H1 (cell line): ENCODE results near the gene CHMP1B. TPM values are rescaled to one million over a fixed set of nuclear protein-coding genes. Genes with fewer than 3 reads are reported as not detected.

Experiments used
- CTCF ChIA-PET: fragments of 300-600 bp; sonication (Branson Sonifier 250); formaldehyde crosslinking; loops from one replicate; lab custom pipeline; 2021; ENCODE audit not compliant: partially characterized antibody; lab: Charles Lee
- POLR2A ChIA-PET: fragments of 300-600 bp; sonication (Branson Sonifier 250); formaldehyde crosslinking; loops from one replicate; lab custom pipeline; 2021; ENCODE audit warnings: inconsistent platforms; ENCODE audit not compliant: partially characterized antibody; lab: Charles Lee
- DNase-seq, 2 experiments: peaks; one replicate each; pipeline versions ENCODE4 v3.0.0 to v3.0.0-alpha.2; 2010 to 2022; ENCODE audit warnings: low spot score in 2 of 2, low read depth in 1 of 2, mixed read lengths in 1 of 2
- FAIRE-seq: peaks from 2 replicates; lab custom pipeline; 2011; peaks lifted over from hg19 to GRCh38; lab: Jason Lieb, UNC
- H2AFZ ChIP-seq: 2 replicates; pipeline ENCODE4 v1.8.1; 2012; ENCODE audit warnings: low read length, inconsistent platforms
- H2AK5ac ChIP-seq: 2 replicates; pipeline ENCODE4 v1.6.1; 2013; ENCODE audit warnings: low read depth, low read length
- H2BK120ac ChIP-seq: replicated peaks from 2 replicates; pipeline ENCODE3; 2013; ENCODE audit warnings: low read depth, low read length, inconsistent platforms
- H2BK12ac ChIP-seq: 2 replicates; pipeline ENCODE4 v1.6.1; 2013; ENCODE audit warnings: low read depth, low read length
- H2BK15ac ChIP-seq: 2 replicates; pipeline ENCODE4 v1.6.1; 2013; ENCODE audit warnings: low read length
- H2BK20ac ChIP-seq: 2 replicates; pipeline ENCODE4 v1.6.1; 2013; ENCODE audit warnings: low read length
- H2BK5ac ChIP-seq: 2 replicates; pipeline ENCODE4 v1.6.1; 2013; ENCODE audit warnings: low read depth, low read length
- H3K14ac ChIP-seq: 2 replicates; pipeline ENCODE4 v1.6.1; 2013; ENCODE audit warnings: inconsistent platforms; ENCODE audit not compliant: insufficient read length
- H3K18ac ChIP-seq: 2 replicates; pipeline ENCODE4 v1.6.1; 2013; ENCODE audit warnings: low read length; ENCODE audit errors: extremely low read depth
- H3K23ac ChIP-seq: 2 replicates; pipeline ENCODE4 v1.6.1; 2013; ENCODE audit warnings: inconsistent platforms; ENCODE audit not compliant: insufficient read length
- H3K23me2 ChIP-seq: 2 replicates; pipeline ENCODE4 v1.6.1; 2013; ENCODE audit warnings: low read depth, low read length
- H3K27ac ChIP-seq: 2 replicates; pipeline ENCODE4 v1.6.1; 2011; ENCODE audit warnings: low read depth, low read length, inconsistent platforms
- H3K27me3 ChIP-seq, 4 experiments: replicated peaks in 1 of 4; 1 replicate in 1 of 4; 2 replicates in 3 of 4; pipeline versions ENCODE4 v1.6.1 to v1.8.1; 2011 to 2013; ENCODE audit warnings: low read length in 3 of 4, mild to moderate bottlenecking in 3 of 4, inconsistent platforms in 2 of 4, mixed read lengths in 2 of 4, moderate library complexity in 1 of 4; ENCODE audit not compliant: control insufficient read depth in 3 of 4, insufficient read depth in 3 of 4; ENCODE audit errors: extremely low read depth in 1 of 4
- H3K36me3 ChIP-seq, 4 experiments: 2 replicates each; pipeline versions ENCODE4 v1.6.1 to v1.8.1; 2011 to 2013; ENCODE audit warnings: mild to moderate bottlenecking in 4 of 4, low read length in 3 of 4, moderate library complexity in 2 of 4, control low read depth in 1 of 4, inconsistent platforms in 1 of 4; ENCODE audit not compliant: insufficient read depth in 4 of 4, control insufficient read depth in 2 of 4
- H3K4ac ChIP-seq: replicated peaks from 2 replicates; pipeline ENCODE3; 2013; ENCODE audit warnings: low read length, low read depth, mixed read lengths, inconsistent platforms; ENCODE audit not compliant: insufficient read length
- H3K4me1 ChIP-seq, 4 experiments: replicated peaks in 1 of 4; 1 replicate in 1 of 4; 2 replicates in 3 of 4; pipeline versions ENCODE4 v1.6.1 to v1.8.1; 2011 to 2013; ENCODE audit warnings: low read length in 3 of 4, inconsistent platforms in 2 of 4, mixed read lengths in 1 of 4; ENCODE audit not compliant: insufficient read depth in 4 of 4, control insufficient read depth in 3 of 4
- H3K4me2 ChIP-seq, 2 experiments: 2 replicates each; pipeline versions ENCODE4 v1.6.1 to v1.8.1; 2011 to 2013; ENCODE audit warnings: low read depth in 2 of 2, low read length in 2 of 2, control low read depth in 1 of 2, inconsistent platforms in 1 of 2, mild to moderate bottlenecking in 1 of 2; ENCODE audit not compliant: insufficient read depth in 1 of 2
- H3K4me3 ChIP-seq, 4 experiments: fragments of 200-600, 300-600 bp in 1 of 4; sonication (generic), shearing (Covaris generic), sonication (Bioruptor Twin) in 1 of 4; 2 replicates each; pipeline versions ENCODE4 v1.5.1 to v1.8.1; 2011 to 2016; ENCODE audit warnings: low read length in 4 of 4, low read depth in 3 of 4, control low read depth in 2 of 4, inconsistent platforms in 2 of 4, mild to moderate bottlenecking in 2 of 4, mixed read lengths in 1 of 4, moderate library complexity in 1 of 4; ENCODE audit not compliant: insufficient read depth in 2 of 4; ENCODE audit errors: extremely low read depth in 1 of 4
- H3K56ac ChIP-seq: replicated peaks from 2 replicates; pipeline ENCODE3; 2013; ENCODE audit warnings: low read depth, mild to moderate bottlenecking, mixed read lengths, low read length, inconsistent platforms; ENCODE audit not compliant: insufficient read length
- H3K79me1 ChIP-seq: 2 replicates; pipeline ENCODE4 v1.6.1; 2013; ENCODE audit warnings: low read depth, low read length, control low read depth
- H3K79me2 ChIP-seq, 2 experiments: 2 replicates each; pipeline versions ENCODE4 v1.6.1 to v1.8.1; 2012 to 2013; ENCODE audit warnings: low read length in 2 of 2, mild to moderate bottlenecking in 2 of 2, inconsistent platforms in 1 of 2; ENCODE audit not compliant: insufficient read depth in 2 of 2, control insufficient read depth in 1 of 2
- H3K9ac ChIP-seq, 4 experiments: replicated peaks in 1 of 4; 1 replicate in 1 of 4; 2 replicates in 3 of 4; pipeline versions ENCODE4 v1.6.1 to v1.8.1; 2011 to 2013; ENCODE audit warnings: low read depth in 3 of 4, low read length in 3 of 4, control low read depth in 2 of 4, mild to moderate bottlenecking in 2 of 4, moderate library complexity in 2 of 4, inconsistent platforms in 1 of 4; ENCODE audit errors: extremely low read depth in 1 of 4
- H3K9me3 ChIP-seq, 2 experiments: 2 replicates each; pipeline versions ENCODE4 v1.6.1 to v1.8.1; 2012 to 2013; ENCODE audit warnings: mild to moderate bottlenecking in 2 of 2, moderate library complexity in 2 of 2, control low read depth in 1 of 2, inconsistent platforms in 1 of 2, low read depth in 1 of 2, low read length in 1 of 2, mixed read lengths in 1 of 2; ENCODE audit not compliant: insufficient read depth in 2 of 2
- H4K20me1 ChIP-seq, 2 experiments: replicated peaks in 1 of 2; 2 replicates each; pipeline versions ENCODE3 to v1.8.1; 2011 to 2013; ENCODE audit warnings: inconsistent platforms in 2 of 2, low read length in 2 of 2, mild to moderate bottlenecking in 1 of 2; ENCODE audit not compliant: insufficient read depth in 2 of 2, control insufficient read depth in 1 of 2
- H4K5ac ChIP-seq: 2 replicates; pipeline ENCODE4 v1.6.1; 2013; ENCODE audit warnings: low read length, low read depth, mixed read lengths, inconsistent platforms; ENCODE audit not compliant: insufficient read length
- H4K8ac ChIP-seq: 2 replicates; pipeline ENCODE4 v1.8.0; 2013; ENCODE audit warnings: mild to moderate bottlenecking, moderate library complexity, low read length, inconsistent platforms; ENCODE audit not compliant: insufficient read depth; ENCODE audit errors: extremely low read depth
- H4K91ac ChIP-seq: replicated peaks from 2 replicates; pipeline ENCODE3; 2013; ENCODE audit warnings: low read length, mixed read lengths, inconsistent platforms; ENCODE audit not compliant: insufficient read length
- E2F6 ChIP-seq: IDR thresholded peaks from 2 replicates; pipeline ENCODE4 v1.6.1; 2012; ENCODE audit warnings: inconsistent platforms
- GABPA ChIP-seq: IDR thresholded peaks from 2 replicates; pipeline ENCODE4 v1.6.1; 2011; ENCODE audit warnings: mild to moderate bottlenecking, low read length, moderate library complexity, borderline replicate concordance; ENCODE audit not compliant: insufficient read depth
- MAX ChIP-seq: IDR thresholded peaks from 2 replicates; pipeline ENCODE4 v1.6.1; 2012; ENCODE audit warnings: inconsistent platforms
- PHF8 ChIP-seq: fragments of 200-600 bp; sonication (generic); conservative IDR thresholded peaks from 2 replicates; pipeline ENCODE4 v1.7.1; 2012; ENCODE audit warnings: low read depth, mild to moderate bottlenecking, inconsistent platforms, low read length, moderate library complexity
- WGBS, 2 experiments: shearing (Covaris generic) in 1 of 2; methylation state at CpG; one replicate each; pipeline versions ENCODE4 v1.1.6 to v1.1.7; 2013 to 2015; ENCODE audit warnings: low lambda C conversion rate in 2 of 2, mixed read lengths in 2 of 2, inconsistent platforms in 1 of 2, low coverage in 1 of 2, missing lambda C conversion rate in 1 of 2; ENCODE audit not compliant: insufficient replicate concordance in 2 of 2, insufficient coverage in 1 of 2, insufficient read length in 1 of 2; ENCODE audit errors: extremely low coverage in 1 of 2, missing lambda C conversion rate in 1 of 2; 5-methylcytosine and 5-hydroxymethylcytosine counted together
- polyA plus RNA-seq, 7 experiments: library from polyadenylated mRNA; depleted of rRNA in 3 of 7; stranded (reverse) in 5 of 7; unstranded in 2 of 7; fragments of >200 nt in 5 of 7; fragments of 200-250 nt in 2 of 7; gene quantifications; 1 replicate in 5 of 7; 2 replicates in 1 of 7; 4 replicates in 1 of 7; pipeline versions ENCODE4 v1.2.1 to v1.2.3, GENCODE V29; 2011 to 2013; ENCODE audit warnings: missing spikeins in 2 of 7, mixed read lengths in 2 of 7
- total RNA-seq: library from RNA; stranded (reverse); fragmentation: NEBNext Ultra II Directional; extraction: Animal tissue kit (Norgen Biotek cat#: 25700); gene quantifications from 2 replicates; pipeline ENCODE4 v1.2.1, GENCODE V29; 2021

The CHMP1B gene
- total and polyA plus RNA-seq, 2 of the 8 experiments (the other 6 are each of a cell fraction or from before 2014, with no cell fraction given) = 30.5 to 43.2 TPM

GRCh38 chr18:11902522-11903292 lies 51.5 kb downstream of the CHMP1B start:
- Histone ChIP-seq H3K14ac (no peak overlapping the region), H3K23ac (no peak overlapping the region), H2BK12ac (no peak overlapping the region; the same call in 1 of the 2 replicates), H4K20me1 (no peaks in the 10 kb centered on the region), H3K23me2 (peaks cover 5% of the 10 kb centered on the region; the same call in 1 of the 2 replicates), H3K9me3 (no peaks in the 10 kb centered on the region), H3K79me1 (no peaks in the 10 kb centered on the region), H3K4me3 (no peak overlapping the region), H2BK15ac (no peak overlapping the region), H2AK5ac (no peak overlapping the region), H3K79me2 (no peaks in the 10 kb centered on the region), H3K56ac (no peak overlapping the region), H3K36me3 (no peaks in the 10 kb centered on the region), H3K27me3 (no peaks in the 10 kb centered on the region), H3K4me1 (peaks cover 3 to 21% (median 15%) of the 10 kb centered on the region in 4 experiments; a peak in 6 of 7 replicates), H3K18ac (no peak overlapping the region), H4K5ac (no peak overlapping the region), H4K91ac (no peak overlapping the region), H3K9ac (no peak overlapping the region), H2BK120ac (no peak overlapping the region), H2AFZ (no peak overlapping the region), H2BK5ac (peak overlapping the region; percentile 46; the same call in 1 of the 2 replicates), H3K4me2 (0 out of 4 replicates have a peak overlapping the region, but pooled peaks of 1 of the 2 experiments have one; percentile 3), H4K8ac (no peak overlapping the region), H2BK20ac (no peak overlapping the region), H3K4ac (no peak overlapping the region), H3K27ac (no peak overlapping the region)
- POLR2A ChIA-PET = interaction anchor here (1.1 to 1.4 kb wide), 2 partner anchors 22 to 35 kb away, joined by 3 read pairs; no protein-coding TSS in a partner anchor
- FAIRE-seq (no peak), DNase-seq (no peak)
- peak; percentile 83 for TF ChIP-seq E2F6
- TF ChIP-seq GABPA = no peak
- TF ChIP-seq PHF8 = no peak
- peak; percentile 70 for TF ChIP-seq MAX
- WGBS, 2 experiments = 52% methylated on average over 7 of the region's 7 CpGs; no CpG with 5 or more reads in 1 of the 2 experiments
- CTCF ChIA-PET = interaction anchor here (1.5 kb wide), 2 partner anchors 35 to 92 kb away, joined by 5 to 6 read pairs; no protein-coding TSS in a partner anchor
